Measurements from ENCODE around the gene NPAS1.

Gene NPAS1

DNA sequence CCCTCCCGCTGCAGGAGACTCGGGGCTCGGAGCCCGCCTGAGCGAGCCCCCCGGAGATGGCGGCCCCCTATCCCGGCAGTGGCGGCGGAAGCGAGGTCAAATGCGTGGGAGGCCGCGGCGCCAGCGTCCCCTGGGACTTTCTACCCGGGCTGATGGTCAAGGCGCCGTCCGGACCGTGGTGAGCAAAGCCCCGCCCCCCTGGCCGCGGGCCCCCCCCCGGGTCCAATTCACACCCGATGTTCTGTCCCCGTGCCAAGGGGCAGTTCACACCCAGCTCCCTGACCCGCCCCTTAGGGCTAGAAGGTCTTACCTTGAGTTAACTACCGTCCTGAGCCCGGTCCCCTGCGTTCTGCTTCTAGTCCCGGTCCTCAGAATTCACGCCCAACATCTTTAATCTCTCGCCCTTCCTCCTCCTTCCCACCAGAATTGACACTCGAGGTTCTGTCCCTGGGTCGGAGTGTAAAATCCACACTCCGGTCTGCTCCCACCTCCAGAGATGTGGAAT is 1.4 kb downstream of the NPAS1 start:
- H3K9me3 ChIP-seq (ENCODE audit: control insufficient read depth in 2 of 2, low read length in 2 of 2): no peaks in the 10 kb centered on the region
- H3K27ac ChIP-seq (ENCODE audit: low read length): no peak overlapping the region
- H3K27me3 ChIP-seq (ENCODE audit: control insufficient read depth in 1 of 2, insufficient read depth in 2 of 2, low read length in 2 of 2): peaks cover 42 to 51% of the 10 kb centered on the region in 2 donors
- H3K36me3 ChIP-seq (ENCODE audit: control insufficient read depth in 2 of 2, insufficient read depth in 2 of 2, low read length in 2 of 2): no peaks in the 10 kb centered on the region
- peak overlapping the region in 1 of 2 donors; percentile 22 for H3K4me3 ChIP-seq (ENCODE audit: low read length in 2 of 2)
- peaks cover 21% of the 10 kb centered on the region for H3K4me1 ChIP-seq (ENCODE audit: control insufficient read depth, insufficient read depth, low read length)
- H3K9ac ChIP-seq (ENCODE audit: low read length in 2 of 2): no peak overlapping the region

DNA sequence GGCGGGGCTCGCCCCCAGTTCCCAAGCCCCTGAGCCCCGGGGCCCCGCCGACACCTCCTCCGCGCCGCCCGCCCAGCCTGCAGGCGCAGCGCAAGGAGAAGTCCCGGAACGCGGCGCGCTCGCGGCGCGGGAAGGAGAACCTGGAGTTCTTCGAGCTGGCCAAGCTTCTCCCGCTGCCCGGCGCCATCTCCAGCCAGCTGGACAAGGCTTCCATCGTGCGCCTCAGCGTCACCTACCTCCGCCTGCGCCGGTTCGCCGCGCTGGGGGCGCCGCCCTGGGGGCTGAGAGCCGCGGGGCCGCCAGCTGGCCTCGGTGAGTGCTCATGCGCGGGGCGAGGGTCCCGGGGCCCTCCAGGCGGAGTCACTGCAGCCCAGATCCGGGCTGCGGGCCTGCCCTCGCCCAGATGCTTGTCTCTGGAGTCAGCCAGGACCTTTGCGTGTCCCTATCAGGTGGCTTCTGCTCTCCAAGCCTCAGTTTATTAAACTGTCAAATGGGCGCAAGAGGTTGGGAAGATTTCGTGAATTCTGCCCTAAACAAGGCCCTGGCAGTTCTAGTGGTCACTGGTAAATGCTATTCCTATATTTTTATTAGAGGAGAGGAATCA is 2.0 kb downstream of the NPAS1 start:
- Histone ChIP-seq H3K27ac (ENCODE audit: low read length) (no peak overlapping the region), H3K4me3 (ENCODE audit: low read length in 2 of 2) (peak overlapping the region in 1 of 2 donors; percentile 15), H3K4me1 (ENCODE audit: control insufficient read depth, insufficient read depth, low read length) (peaks cover 21% of the 10 kb centered on the region), H3K9ac (ENCODE audit: low read length in 2 of 2) (no peak overlapping the region), H3K36me3 (ENCODE audit: control insufficient read depth in 2 of 2, insufficient read depth in 2 of 2, low read length in 2 of 2) (no peaks in the 10 kb centered on the region), H3K27me3 (ENCODE audit: control insufficient read depth in 1 of 2, insufficient read depth in 2 of 2, low read length in 2 of 2) (peaks cover 46 to 55% of the 10 kb centered on the region in 2 donors), H3K9me3 (ENCODE audit: control insufficient read depth in 2 of 2, low read length in 2 of 2) (no peaks in the 10 kb centered on the region)

DNA sequence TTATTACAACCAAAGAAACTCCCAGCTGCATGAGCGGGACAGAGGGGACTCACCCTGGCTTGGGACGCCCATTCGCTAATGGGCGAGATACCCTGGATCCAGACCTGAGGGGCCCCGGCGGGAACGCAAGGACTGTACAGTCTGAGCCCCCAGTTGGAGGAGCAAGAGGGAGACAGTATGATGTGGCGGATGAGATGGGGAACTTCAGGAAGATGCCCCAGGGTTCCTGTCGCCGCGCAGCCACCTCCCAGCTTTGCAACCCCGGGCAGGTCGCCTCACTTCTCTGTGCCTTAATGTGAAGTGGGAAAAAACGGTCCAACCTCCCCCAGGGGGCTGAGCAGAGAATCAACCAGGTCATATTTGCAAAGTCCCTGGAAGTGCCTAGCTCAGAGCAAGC is 2.5 kb downstream of the NPAS1 start:
- Histone ChIP-seq H3K27me3 (ENCODE audit: control insufficient read depth in 1 of 2, insufficient read depth in 2 of 2, low read length in 2 of 2) (peaks cover 50 to 55% of the 10 kb centered on the region in 2 donors), H3K36me3 (ENCODE audit: control insufficient read depth in 2 of 2, insufficient read depth in 2 of 2, low read length in 2 of 2) (no peaks in the 10 kb centered on the region), H3K27ac (ENCODE audit: low read length) (no peak overlapping the region), H3K4me3 (ENCODE audit: low read length in 2 of 2) (no peak overlapping the region), H3K9me3 (ENCODE audit: control insufficient read depth in 2 of 2, low read length in 2 of 2) (no peaks in the 10 kb centered on the region), H3K4me1 (ENCODE audit: control insufficient read depth, insufficient read depth, low read length) (peaks cover 21% of the 10 kb centered on the region), H3K9ac (ENCODE audit: low read length in 2 of 2) (no peak overlapping the region)

DNA sequence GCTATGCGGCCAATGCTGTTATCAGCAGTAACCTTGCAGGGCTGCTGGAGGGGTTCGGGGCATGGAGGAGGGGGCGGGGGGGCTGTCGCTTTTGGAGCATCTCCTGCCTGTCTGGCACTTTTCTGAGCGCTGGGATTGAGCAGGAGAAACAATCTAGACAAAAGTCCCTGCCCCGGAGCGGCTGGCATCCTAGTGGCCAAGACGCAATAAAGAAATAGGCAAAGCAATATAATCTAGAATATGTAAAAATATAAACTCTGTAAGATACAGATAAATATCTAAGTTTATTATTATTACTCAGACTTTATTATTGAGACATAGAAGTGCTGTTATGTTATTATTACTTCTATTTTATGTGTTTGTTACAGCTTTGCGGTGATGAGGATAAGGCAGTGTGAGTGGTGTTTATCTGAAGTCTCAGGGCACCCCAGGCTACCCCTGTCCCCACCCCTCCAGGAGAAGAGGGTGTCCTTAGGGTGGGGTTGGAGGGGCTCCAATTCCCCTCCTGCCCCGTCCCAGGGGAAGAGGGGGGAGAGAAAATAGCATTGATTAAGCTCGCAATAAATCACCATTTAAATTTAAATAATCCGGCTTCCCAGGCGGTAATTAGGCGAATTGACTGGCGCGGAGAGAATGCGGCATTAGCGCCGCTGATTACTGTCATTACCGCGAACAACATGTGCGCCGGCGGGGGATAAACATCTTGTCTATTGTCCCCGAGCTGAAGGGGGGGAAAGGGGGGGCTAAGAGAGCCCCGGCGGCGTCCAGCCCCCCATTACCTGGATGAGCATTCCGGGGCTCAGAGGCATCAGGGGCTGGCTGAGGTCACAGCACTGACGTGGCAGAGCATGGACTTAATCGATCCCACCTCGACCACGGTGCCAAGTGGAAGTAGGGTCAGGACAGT is 3.2 kb downstream of the NPAS1 start:
- H3K36me3 ChIP-seq (ENCODE audit: control insufficient read depth in 2 of 2, insufficient read depth in 2 of 2, low read length in 2 of 2): no peaks in the 10 kb centered on the region
- H3K4me1 ChIP-seq (ENCODE audit: control insufficient read depth, insufficient read depth, low read length): peaks cover 21% of the 10 kb centered on the region
- no peaks in the 10 kb centered on the region for H3K9me3 ChIP-seq (ENCODE audit: control insufficient read depth in 2 of 2, low read length in 2 of 2)
- peaks cover 53 to 57% of the 10 kb centered on the region in 2 donors for H3K27me3 ChIP-seq (ENCODE audit: control insufficient read depth in 1 of 2, insufficient read depth in 2 of 2, low read length in 2 of 2)
- no peak overlapping the region for H3K9ac ChIP-seq (ENCODE audit: low read length in 2 of 2)
- H3K4me3 ChIP-seq (ENCODE audit: low read length in 2 of 2): no peak overlapping the region
- no peak overlapping the region for H3K27ac ChIP-seq (ENCODE audit: low read length)

DNA sequence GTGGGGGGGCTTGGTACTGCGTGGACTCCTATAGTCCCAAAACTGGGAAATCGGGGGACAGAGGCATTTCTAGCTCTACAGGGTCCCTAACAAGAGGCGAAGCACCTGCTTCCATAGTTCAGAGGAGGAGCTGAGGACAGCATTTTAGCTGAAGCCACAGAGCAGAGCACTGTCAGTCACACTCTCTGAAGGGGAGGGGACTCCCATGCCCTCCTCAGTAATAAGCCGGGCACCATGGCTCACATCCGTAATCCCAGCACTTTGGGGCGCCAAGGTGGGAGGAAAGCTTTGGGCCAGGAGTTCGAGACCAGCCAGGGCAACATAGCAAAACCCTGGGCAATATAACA is 3.8 kb downstream of the NPAS1 start:
- peaks cover 54 to 64% of the 10 kb centered on the region in 2 donors for H3K27me3 ChIP-seq (ENCODE audit: control insufficient read depth in 1 of 2, insufficient read depth in 2 of 2, low read length in 2 of 2)
- no peaks in the 10 kb centered on the region for H3K36me3 ChIP-seq (ENCODE audit: control insufficient read depth in 2 of 2, insufficient read depth in 2 of 2, low read length in 2 of 2)
- no peaks in the 10 kb centered on the region for H3K9me3 ChIP-seq (ENCODE audit: control insufficient read depth in 2 of 2, low read length in 2 of 2)
- peaks cover 21% of the 10 kb centered on the region for H3K4me1 ChIP-seq (ENCODE audit: control insufficient read depth, insufficient read depth, low read length)
- H3K4me3 ChIP-seq (ENCODE audit: low read length in 2 of 2): no peak overlapping the region
- no peak overlapping the region for H3K9ac ChIP-seq (ENCODE audit: low read length in 2 of 2)
- H3K27ac ChIP-seq (ENCODE audit: low read length): no peak overlapping the region

DNA sequence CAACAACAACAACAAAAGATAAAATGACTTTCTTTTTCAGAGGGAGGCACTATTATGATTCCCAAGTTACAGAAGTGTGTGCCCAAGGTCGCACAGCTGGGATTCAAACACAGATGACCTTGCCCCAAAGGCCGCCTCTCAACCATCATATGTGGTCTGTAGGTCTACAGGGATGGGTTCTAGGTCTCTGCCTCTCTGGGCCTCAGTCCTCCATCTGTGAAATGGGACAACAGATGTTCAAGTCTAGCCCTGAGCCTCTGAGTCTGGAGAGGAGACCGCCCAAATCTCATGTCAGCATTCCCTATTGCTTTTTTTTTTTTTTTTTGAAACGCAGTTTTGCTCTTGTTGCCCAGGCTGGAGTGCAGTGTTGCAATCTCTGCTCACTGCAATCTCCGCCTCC is 4.9 kb downstream of the NPAS1 start:
- H3K9me3 ChIP-seq (ENCODE audit: control insufficient read depth in 2 of 2, low read length in 2 of 2): no peaks in the 10 kb centered on the region
- peaks cover 20% of the 10 kb centered on the region for H3K4me1 ChIP-seq (ENCODE audit: control insufficient read depth, insufficient read depth, low read length)
- no peak overlapping the region for H3K9ac ChIP-seq (ENCODE audit: low read length in 2 of 2)
- no peaks in the 10 kb centered on the region for H3K36me3 ChIP-seq (ENCODE audit: control insufficient read depth in 2 of 2, insufficient read depth in 2 of 2, low read length in 2 of 2)
- peaks cover 56 to 64% of the 10 kb centered on the region in 2 donors for H3K27me3 ChIP-seq (ENCODE audit: control insufficient read depth in 1 of 2, insufficient read depth in 2 of 2, low read length in 2 of 2)
- no peak overlapping the region for H3K4me3 ChIP-seq (ENCODE audit: low read length in 2 of 2)
- no peak overlapping the region for H3K27ac ChIP-seq (ENCODE audit: low read length)

DNA sequence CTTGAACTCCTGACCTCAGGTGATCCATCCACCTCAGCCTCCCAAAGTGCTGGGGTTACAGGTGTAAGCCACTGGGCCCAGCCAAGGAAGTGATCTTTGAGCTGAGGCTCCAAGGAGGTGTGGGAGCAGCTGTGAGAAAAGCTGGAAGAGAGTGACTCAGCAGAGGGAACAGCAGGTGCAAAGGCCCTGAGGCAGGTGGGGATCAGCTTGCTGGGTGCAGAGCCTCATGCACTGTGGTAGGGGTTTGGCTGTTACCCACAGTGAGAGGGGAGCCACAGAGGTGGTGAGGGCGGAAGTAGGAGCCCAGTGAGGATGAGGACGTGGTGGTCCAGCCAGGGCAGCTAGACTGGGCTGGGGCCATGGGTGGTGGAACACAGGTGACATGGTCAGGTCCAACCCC is 6.5 kb downstream of the NPAS1 start:
- Histone ChIP-seq H3K27me3 (ENCODE audit: control insufficient read depth in 1 of 2, insufficient read depth in 2 of 2, low read length in 2 of 2) (peaks cover 53% of the 10 kb centered on the region in 2 donors), H3K27ac (ENCODE audit: low read length) (no peak overlapping the region), H3K4me3 (ENCODE audit: low read length in 2 of 2) (no peak overlapping the region), H3K4me1 (ENCODE audit: control insufficient read depth, insufficient read depth, low read length) (peaks cover 6% of the 10 kb centered on the region), H3K9me3 (ENCODE audit: control insufficient read depth in 2 of 2, low read length in 2 of 2) (no peaks in the 10 kb centered on the region), H3K9ac (ENCODE audit: low read length in 2 of 2) (no peak overlapping the region), H3K36me3 (ENCODE audit: control insufficient read depth in 2 of 2, insufficient read depth in 2 of 2, low read length in 2 of 2) (no peaks in the 10 kb centered on the region)

DNA sequence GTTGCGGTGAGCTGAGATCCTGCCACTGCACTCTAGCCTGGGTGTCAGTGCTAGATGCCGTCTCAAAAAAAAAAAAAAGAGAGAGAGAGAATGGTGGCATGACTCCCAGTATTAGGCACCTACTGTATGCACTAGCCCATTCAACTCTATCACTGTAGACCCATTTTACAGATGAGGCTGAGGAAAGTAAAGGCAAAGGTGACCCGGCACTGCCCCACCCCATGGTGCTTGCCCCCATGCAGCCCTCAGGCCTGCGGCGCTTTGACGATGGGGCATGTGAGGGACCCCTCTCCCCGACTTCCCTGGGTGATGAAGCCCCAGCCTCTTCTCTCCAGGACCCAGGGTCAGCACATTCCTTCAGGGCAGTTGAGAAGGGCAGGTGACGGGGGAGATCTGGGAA is 7.3 kb downstream of the NPAS1 start:
- Histone ChIP-seq H3K36me3 (ENCODE audit: control insufficient read depth in 2 of 2, insufficient read depth in 2 of 2, low read length in 2 of 2) (no peaks in the 10 kb centered on the region), H3K9ac (ENCODE audit: low read length in 2 of 2) (no peak overlapping the region), H3K4me3 (ENCODE audit: low read length in 2 of 2) (no peak overlapping the region), H3K27ac (ENCODE audit: low read length) (no peak overlapping the region), H3K4me1 (ENCODE audit: control insufficient read depth, insufficient read depth, low read length) (no peaks in the 10 kb centered on the region), H3K9me3 (ENCODE audit: control insufficient read depth in 2 of 2, low read length in 2 of 2) (no peaks in the 10 kb centered on the region), H3K27me3 (ENCODE audit: control insufficient read depth in 1 of 2, insufficient read depth in 2 of 2, low read length in 2 of 2) (peaks cover 48% of the 10 kb centered on the region in 2 donors)

DNA sequence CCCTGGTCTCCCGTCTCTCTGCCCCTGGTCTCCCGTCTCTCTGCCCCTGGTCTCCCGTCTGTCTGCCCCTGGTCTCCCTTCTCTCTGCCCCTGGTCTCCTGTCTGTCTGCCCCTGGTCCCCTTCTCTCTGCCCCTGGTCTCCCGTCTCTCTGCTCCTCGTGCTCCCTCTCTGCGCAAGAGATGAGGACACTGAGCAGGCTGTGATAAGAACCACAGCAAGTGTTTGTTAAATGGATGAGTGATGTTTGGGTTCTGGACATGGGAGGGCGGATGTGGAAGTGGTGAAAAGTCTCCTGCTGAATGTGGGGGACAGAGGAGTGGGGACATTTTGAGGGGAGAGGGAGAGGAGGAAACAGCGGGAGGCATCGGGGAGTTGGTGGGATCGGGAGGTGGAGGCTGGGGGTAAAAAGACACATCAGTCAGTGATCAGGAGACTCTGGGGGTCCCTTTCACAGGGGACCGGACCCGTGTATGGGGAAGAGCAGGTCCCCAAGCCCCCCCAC is 8.0 kb downstream of the NPAS1 start:
- H3K27ac ChIP-seq (ENCODE audit: low read length): no peak overlapping the region
- no peak overlapping the region for H3K4me3 ChIP-seq (ENCODE audit: low read length in 2 of 2)
- H3K4me1 ChIP-seq (ENCODE audit: control insufficient read depth, insufficient read depth, low read length): peaks cover 5% of the 10 kb centered on the region
- H3K9ac ChIP-seq (ENCODE audit: low read length in 2 of 2): no peak overlapping the region
- H3K27me3 ChIP-seq (ENCODE audit: control insufficient read depth in 1 of 2, insufficient read depth in 2 of 2, low read length in 2 of 2): peaks cover 46 to 49% of the 10 kb centered on the region in 2 donors
- H3K9me3 ChIP-seq (ENCODE audit: control insufficient read depth in 2 of 2, low read length in 2 of 2): no peaks in the 10 kb centered on the region
- no peaks in the 10 kb centered on the region for H3K36me3 ChIP-seq (ENCODE audit: control insufficient read depth in 2 of 2, insufficient read depth in 2 of 2, low read length in 2 of 2)

DNA sequence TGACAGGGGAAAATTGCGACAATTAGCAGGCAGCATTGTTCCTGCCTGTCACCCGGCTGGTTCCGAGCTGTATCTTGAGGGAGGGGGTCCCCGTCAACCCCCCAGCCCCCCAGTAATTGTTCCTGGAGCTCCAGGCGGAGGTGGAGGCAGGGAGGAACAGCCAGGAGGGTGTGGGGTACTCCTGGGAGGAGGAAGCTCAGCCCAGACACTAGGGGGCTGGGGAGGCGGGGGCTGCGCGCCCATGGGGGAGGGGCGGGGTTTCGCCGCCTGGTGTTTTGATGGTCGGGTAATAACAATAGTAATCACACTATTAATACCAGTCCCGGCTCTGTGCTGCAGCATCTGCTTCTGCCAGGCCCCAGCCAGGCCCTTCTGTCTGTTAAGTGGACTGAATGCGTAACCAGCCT is 8.6 kb downstream of the NPAS1 start:
- no peak overlapping the region for H3K27ac ChIP-seq (ENCODE audit: low read length)
- H3K9ac ChIP-seq (ENCODE audit: low read length in 2 of 2): no peak overlapping the region
- peaks cover 40 to 44% of the 10 kb centered on the region in 2 donors for H3K27me3 ChIP-seq (ENCODE audit: control insufficient read depth in 1 of 2, insufficient read depth in 2 of 2, low read length in 2 of 2)
- H3K36me3 ChIP-seq (ENCODE audit: control insufficient read depth in 2 of 2, insufficient read depth in 2 of 2, low read length in 2 of 2): no peaks in the 10 kb centered on the region
- no peaks in the 10 kb centered on the region for H3K9me3 ChIP-seq (ENCODE audit: control insufficient read depth in 2 of 2, low read length in 2 of 2)
- H3K4me1 ChIP-seq (ENCODE audit: control insufficient read depth, insufficient read depth, low read length): peaks cover 5% of the 10 kb centered on the region
- H3K4me3 ChIP-seq (ENCODE audit: low read length in 2 of 2): no peak overlapping the region
